ENCODE data around the gene COQ3. TPM values are rescaled to one million over a fixed set of nuclear protein-coding genes. Genes with fewer than 3 reads are reported as not detected.

The COQ3 gene
- total RNA-seq, 2 experiments from 2014 or later: 12.6 to 13.3 TPM

- peaks cover 15% of the 10 kb centered on the region for H3K27me3 Mint-ChIP-seq (ENCODE audit: low read depth)
- POLR2A ChIA-PET: no interaction called here
- CTCF ChIA-PET: interaction anchor here (0.7 to 3.3 kb wide), 34 partner anchors 9 to 417 kb away, joined by 3 to 28 read pairs (median 4); partner anchors contain the start of gene COQ3
- no peaks in the 10 kb centered on the region for H3K9me3 Mint-ChIP-seq (ENCODE audit: insufficient read depth)
- peaks cover 3% of the 10 kb centered on the region for H3K4me1 Mint-ChIP-seq (ENCODE audit: low read depth)
- no peak overlapping the region for H3K4me3 Mint-ChIP-seq
- DNase-seq (peak; percentile 76), ATAC-seq (peak; percentile 92)
- H3K27ac Mint-ChIP-seq: no peak overlapping the region
- no peaks in the 10 kb centered on the region for H3K36me3 Mint-ChIP-seq (ENCODE audit: low read depth)
Measured at GRCh38 chr6:99330159-99330558, 63.8 kb downstream of the COQ3 start.

DNA sequence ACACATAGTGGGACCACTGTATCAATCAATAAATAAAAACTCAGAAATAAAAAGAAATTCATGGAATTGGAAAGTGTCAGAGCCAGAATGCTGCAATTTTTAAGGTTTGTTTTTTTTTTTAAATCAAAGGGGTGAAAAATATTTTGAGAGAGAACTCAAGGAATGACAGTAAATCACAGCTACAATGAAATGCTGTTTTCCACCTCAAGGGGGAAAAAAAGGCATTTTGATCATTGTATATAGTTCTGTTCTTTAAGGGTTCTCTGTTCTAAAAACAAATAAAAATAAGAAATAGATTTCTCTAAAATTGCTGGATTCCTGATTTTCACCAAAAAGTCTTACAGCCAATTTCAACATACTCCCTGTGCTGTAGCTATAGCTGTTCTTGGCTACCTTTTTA lies 69.0 kb downstream of the COQ3 start:
- peaks cover 6% of the 10 kb centered on the region for H3K27me3 Mint-ChIP-seq (ENCODE audit: low read depth)
- no peak for ATAC-seq
- no peaks in the 10 kb centered on the region for H3K9me3 Mint-ChIP-seq (ENCODE audit: insufficient read depth)
- H3K4me3 Mint-ChIP-seq: no peak overlapping the region
- DNase-seq: no peak
- H3K36me3 Mint-ChIP-seq (ENCODE audit: low read depth): no peaks in the 10 kb centered on the region
- ChIA-PET CTCF (interaction anchor here (1.5 kb wide), 1 partner anchor 10 kb away, joined by 3 read pairs; no protein-coding TSS in a partner anchor), POLR2A (no interaction called here)
- H3K27ac Mint-ChIP-seq: no peak overlapping the region
- H3K4me1 Mint-ChIP-seq (ENCODE audit: low read depth): no peaks in the 10 kb centered on the region

Other genes starting within 250 kb of the COQ3 start
- gene FAXC, start 44.5 kb downstream of the COQ3 start, total RNA-seq: not detected
- gene PNISR, start 31.1 kb upstream of the COQ3 start, total RNA-seq: 100 to 1,000 TPM; 100 to 104 TPM
- gene USP45, start 121.2 kb upstream of the COQ3 start, total RNA-seq: 10 to 100 TPM in 1 of 2 experiments, 1 to 10 TPM in 1; 8.4 to 11.0 TPM
- 10 to 100 TPM; 36.8 to 38.7 TPM for gene CCNC, start 174.5 kb upstream of the COQ3 start, total RNA-seq
- gene PRDM13, start 212.6 kb upstream of the COQ3 start, total RNA-seq: not detected

Measured in activated CD8-positive, alpha-beta T cell treated with anti-CD3 and anti-CD28 coated beads, Interleukin-2, amount 10 ng/mL, durations not matched to agents 7 days and 5 days (primary cell).